GM18861 (cell line): ENCODE data around the gene SLC25A21.

Source experiments
- ATAC-seq: cut with Tn5 transposase; IDR thresholded peaks from one replicate; pipeline ENCODE4 v1.9.1; 2021; ENCODE audit not compliant: unreplicated experiment

The SLC25A21 gene

GRCh38 chr14:37145395-37145794 is 27.0 kb downstream of the SLC25A21 start:
- no peak for ATAC-seq

- no peak for ATAC-seq
Measured at GRCh38 chr14:37144729-37145363, 27.6 kb downstream of the SLC25A21 start.

DNA sequence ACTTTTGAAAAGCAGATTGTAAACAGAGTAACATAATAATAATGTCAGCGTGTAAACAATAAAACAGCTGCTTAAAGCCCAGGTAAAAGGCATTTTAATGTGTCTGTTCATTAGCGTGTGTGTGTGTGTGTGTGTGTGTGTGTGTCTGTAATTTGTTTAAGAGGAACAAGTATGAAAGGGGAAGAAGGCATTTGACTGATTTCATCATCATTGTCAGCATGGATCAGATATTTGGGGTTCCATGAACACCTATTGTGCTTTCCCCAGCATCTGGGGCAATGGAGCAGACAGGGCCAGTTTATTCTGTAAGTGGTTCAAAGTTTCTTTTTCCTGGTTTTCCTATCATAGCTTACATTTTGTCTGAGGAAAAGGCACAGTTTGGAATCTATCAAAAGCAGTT is 28.9 kb downstream of the SLC25A21 start:
- ATAC-seq: no peak

- no peak for ATAC-seq
Measured at GRCh38 chr14:37142835-37143401, 29.5 kb downstream of the SLC25A21 start.

GRCh38 chr14:37140176-37140575 is 32.2 kb downstream of the SLC25A21 start:
- no peak for ATAC-seq

- ATAC-seq: no peak
Measured at GRCh38 chr14:37139710-37140109, 32.7 kb downstream of the SLC25A21 start.

DNA sequence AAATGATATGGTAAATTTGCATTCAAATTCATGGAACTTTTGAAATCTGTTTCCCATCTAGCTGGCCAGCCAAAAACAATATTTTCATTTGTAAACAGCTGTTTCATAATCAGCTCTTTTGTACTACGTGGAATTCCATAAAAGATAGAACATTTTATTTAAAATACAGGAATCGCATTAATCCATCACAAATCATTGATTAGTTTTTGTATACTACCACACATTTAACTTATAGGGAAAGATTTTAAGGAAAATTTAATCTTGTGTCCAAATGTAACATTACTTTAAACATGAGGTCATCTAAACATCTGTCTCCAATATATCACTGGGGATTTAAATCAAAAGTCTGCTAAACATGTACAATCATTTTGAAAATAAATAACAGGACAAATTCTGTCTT is 33.5 kb downstream of the SLC25A21 start:
- no peak for ATAC-seq

DNA sequence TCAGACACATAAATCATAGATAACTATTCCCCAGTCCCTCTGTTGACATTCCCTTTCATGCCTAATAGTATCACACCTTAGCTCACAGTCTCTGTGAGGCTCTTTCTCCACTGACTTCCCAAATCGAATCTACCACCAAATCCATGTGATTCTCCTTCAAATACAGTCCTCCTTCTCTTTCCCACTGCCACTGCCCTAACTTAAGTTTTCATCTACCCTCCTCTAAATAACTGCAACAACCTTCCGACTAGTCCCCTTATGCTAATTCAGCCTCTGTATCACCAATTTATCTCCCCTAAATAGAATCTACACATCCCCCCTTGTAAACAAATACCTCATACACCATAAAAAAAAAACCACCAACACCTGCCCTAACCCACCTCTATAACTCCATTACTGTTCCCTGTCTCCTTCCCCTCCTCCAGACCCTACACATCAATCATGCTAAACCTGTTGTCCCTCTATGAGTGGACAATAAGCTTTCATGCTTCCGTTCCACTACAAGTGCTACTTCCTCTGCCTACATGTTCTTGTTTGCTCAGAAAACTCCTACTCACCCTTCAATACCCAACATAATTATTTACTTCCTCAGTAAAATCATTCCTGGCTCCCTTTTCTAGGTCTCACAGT is 39.0 kb downstream of the SLC25A21 start:
- ATAC-seq: no peak

DNA sequence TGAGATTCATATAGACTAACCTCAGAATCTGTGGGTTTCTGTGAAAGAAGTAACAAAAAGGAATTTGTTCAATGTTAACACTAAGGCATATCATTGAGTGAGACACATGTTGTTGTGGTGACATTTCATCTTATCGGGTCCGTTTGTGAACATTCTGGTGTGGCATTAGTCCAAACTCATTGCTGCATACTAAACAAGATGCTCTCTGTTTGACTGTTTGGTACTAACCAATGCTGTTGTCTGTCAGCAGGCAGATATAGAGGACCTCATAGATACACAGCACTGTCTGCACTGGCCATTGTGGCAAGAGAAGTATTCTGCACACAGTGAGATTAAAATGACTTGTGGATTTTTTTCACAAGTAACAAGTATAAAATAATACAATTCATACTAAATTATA is 41.2 kb downstream of the SLC25A21 start:
- ATAC-seq: no peak

DNA sequence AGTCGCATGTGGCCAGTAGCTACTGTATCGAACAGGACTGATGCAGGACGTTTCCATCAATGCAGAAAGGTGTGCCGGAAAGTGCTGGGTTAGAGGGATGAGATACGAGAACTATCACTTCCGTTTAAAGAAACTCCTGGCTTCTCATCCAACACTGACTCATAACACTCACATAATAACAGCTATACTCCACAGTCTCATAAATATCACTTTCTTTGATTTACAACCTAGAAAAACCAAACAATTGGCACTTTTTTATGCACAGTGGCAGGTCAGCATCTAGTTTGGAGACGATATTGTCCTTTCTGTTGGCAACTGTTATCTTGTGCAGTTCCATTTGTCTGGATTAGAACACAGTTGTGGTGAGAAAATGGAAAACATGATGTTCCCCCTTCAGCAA is 43.4 kb downstream of the SLC25A21 start:
- no peak for ATAC-seq

DNA sequence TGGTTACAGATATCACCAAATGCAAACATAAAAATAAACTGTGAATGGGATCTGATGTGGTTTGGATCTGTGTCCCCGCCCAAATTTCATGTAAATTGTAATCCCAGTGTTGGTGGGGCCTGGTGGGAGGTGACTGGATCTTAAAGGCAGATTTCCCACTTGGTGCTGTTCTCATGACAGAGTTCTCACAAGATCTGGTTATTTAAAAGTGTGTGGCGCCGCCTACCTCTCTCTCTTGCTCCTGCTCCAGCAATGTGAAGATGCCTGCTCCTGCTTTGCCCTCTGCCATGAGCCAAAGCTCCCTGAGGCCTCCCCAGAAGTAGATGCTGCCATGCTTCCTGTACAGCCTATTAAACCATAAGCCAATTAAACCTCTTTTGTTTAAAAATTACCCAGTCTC is 47.8 kb downstream of the SLC25A21 start:
- ATAC-seq: no peak

DNA sequence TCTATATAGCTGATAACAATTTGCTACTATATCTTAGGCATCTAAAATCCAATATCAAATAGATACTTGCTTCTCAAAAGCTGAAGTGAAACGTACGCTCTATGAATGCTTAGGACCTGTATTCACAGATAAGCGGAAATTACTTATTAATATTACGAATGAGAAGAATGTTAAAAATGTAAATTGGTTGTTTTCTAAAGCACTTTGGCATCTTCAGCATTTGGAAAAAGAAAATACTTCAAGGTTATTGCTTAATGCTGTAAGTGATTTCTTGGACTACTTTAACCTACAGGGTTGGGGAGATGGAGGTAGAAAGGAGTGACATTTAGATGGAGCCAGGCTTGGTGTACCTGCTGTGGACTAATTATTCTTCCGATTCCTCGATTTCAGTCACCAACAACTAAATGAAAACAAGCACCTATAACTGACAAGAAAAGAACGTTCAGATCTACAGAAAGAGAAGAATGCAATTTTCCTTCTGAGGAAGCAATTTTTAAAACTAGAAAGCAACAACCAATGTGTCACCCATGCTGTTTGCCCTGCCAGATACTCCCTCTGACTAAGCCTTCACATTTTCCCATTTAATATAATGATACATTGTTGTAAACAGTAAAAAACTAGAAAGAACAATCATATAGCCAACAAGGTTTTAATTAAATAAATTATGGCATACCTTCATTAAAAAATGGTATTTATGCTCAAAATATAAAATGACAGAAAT is 49.3 kb downstream of the SLC25A21 start:
- no peak for ATAC-seq

DNA sequence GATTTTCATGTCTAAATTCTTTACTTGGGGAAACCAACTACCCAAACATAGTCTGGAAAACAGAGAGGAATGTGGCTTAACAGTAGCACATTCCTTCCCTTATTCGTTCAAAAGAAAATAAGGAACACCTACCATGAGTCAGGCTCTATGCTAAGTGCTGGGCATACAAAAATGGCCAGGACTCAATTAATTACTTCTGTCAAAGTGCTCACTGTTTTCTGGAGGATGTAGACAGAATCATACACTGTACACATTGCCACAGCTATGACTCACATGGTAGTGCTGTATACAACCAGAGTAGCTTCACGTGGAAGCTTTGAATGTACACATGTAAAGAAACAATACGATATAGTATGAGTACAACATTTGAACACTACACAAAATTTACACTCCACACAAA is 50.1 kb downstream of the SLC25A21 start:
- ATAC-seq: no peak

- no peak for ATAC-seq
Measured at GRCh38 chr14:37118673-37119366, 53.6 kb downstream of the SLC25A21 start.

DNA sequence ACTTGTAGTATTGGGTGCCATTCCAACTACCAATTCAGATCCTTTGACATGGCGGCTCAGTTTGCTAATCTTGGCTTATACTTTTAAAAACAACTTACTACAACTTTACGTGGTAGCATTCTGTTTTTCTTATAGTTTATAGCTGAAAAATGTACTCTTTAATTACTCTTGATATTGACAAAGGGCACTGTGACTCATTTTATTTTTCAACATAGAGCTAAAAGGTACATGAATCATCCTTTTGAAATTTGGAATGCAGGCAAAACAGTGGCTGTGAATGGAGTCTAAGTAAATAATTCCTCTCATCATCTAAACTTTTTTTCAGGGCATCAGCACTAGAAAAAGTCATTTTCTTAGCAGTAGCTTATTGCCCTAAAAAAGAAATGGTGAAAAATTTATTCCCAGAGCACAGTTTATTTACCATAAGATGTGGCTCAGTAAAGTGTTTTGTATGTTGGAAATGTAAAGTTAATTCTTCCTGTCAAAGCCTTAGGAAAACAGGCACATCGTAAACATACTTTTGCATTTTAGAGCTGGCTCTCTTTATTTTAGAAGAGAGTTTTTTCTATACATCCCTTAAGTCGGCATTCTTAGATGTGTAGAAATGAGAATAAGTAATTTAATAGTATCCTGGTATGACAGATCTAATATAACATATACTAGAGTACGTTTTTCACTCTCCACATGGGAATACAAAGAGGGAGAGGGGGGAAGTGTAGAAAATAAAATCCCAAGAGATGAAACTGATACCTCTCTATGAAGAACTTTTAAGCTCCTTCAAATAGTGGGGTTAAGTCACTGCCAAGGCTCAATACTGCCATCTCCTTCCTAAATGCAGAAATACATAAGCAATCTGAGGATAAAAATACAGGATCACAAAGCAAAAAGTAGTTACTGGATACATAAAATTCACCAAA is 55.2 kb downstream of the SLC25A21 start:
- no peak for ATAC-seq

DNA sequence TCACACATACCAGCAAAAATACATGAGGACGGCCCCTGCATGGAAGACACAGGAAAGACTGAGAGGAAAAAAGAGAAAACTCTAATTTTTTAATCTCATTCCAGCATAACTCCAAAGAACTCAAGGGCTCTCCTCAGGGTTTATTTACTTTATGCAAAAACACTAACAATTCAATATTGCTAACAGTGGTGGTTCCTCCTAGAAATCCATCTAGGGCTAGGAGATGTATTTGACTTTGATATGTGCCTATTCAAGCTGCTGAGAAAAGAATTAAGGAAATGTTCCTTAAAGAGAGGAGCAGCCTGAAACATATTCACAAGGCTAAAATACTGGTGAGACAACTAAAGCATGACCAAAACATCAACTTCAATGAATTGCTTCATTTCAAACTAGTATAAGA is 57.0 kb downstream of the SLC25A21 start:
- ATAC-seq: no peak

GRCh38 chr14:37114559-37114958 is 57.8 kb downstream of the SLC25A21 start:
- no peak for ATAC-seq

DNA sequence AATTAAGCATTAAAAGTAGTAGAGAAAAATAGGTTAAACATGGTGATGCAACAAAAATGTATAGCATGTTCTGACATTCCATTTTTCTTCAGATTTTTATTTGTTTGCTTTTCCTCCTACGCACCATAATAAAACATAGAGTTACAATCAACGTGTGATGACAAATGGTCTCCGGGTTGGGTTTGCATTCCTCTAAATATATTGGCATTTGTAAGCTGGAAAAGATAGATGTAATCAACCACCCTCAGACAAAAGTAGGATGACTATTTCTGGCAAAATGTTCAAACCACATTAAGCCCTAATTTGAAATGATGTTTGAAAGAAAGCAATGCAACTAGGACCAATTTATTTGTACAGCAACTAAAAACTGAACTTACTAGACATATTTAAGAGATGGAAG is 58.4 kb downstream of the SLC25A21 start:
- no peak for ATAC-seq

- ATAC-seq: no peak
Measured at GRCh38 chr14:37098132-37098531, 74.3 kb downstream of the SLC25A21 start.

DNA sequence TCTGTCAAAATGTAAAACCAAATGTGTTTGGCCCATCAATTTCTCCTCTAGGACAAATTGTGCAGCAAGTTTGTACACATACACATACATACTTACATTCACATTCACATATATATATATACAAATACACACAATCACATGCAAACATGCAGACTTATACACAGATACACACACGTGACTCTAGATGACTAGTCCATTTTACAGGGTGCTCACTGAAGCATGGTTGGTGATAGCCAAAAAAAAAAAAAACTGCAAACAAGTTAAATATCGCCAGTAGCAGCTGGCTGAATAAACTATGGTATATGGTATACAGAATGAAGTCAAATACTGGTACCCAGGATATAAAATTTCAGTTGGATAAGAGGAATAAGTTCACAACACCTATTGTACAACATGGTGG is 77.9 kb downstream of the SLC25A21 start:
- no peak for ATAC-seq
